Hepatocyte (in vitro differentiated cells): ENCODE measurements around the gene IGSF5.

ENCODE experiments used
- CTCF ChIP-seq: fragments of 200-600 bp; sonication (generic); IDR thresholded peaks from 2 replicates; pipeline ENCODE4 v1.5.1; 2016; ENCODE audit warnings: antibody characterized with exemption, mild to moderate bottlenecking; ENCODE audit not compliant: poor library complexity
- EZH2phosphoT487 ChIP-seq: fragments of 200-600 bp; sonication (generic); IDR thresholded peaks from one replicate; pipeline ENCODE4 v1.6.1; 2018; ENCODE audit warnings: antibody characterized with exemption, mild to moderate bottlenecking, low read depth, moderate library complexity; ENCODE audit not compliant: unreplicated experiment, severe bottlenecking

DNA sequence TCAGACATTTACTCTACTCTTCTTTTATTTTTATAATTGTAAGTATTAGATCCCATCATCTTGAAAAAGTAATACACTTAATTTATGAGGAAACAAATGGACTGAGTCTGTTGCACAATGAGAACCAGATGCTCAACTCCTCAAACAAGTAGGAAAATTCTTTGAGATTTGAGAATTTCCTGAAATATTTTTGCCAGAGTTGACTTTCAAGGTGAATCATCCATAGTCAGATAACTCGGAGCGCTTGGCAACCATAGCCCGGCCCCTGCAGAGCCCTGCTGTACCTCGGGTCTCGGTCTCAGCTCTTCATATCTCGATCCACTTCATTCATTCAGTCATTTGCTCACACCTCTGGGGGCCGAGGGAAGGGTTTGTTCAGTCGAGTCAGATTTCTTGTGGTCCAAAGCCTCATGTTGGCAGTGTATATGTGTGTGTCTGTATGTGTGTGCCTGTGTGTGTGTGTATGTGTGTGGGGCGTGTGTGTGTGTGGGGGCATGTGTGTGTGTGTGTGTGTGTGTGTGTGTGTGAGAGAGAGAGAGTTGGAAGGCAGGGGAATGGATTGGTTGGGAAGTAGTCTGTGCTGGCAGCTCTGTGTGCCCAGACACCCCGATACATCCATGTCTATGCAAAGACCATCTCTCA, 104.2 kb downstream of the IGSF5 start:
- TF ChIP-seq CTCF (no peak), EZH2phosphoT487 (no peak)
